HEK293 (cell line): Measurements from ENCODE around the gene RPL4.

Source experiments
- CTCF ChIA-PET: fragments of 350-600 bp; formaldehyde crosslinking; extraction: SDS; loops from one replicate; lab custom pipeline; 2021; ENCODE audit warnings: antibody characterized with exemption; lab: Yijun Ruan, JAX
- POLR2A ChIA-PET: fragments of 300-600 bp; formaldehyde crosslinking; extraction: SDS; loops from one replicate; lab custom pipeline; 2020; ENCODE audit warnings: antibody characterized with exemption, inconsistent platforms; lab: Yijun Ruan, JAX
- H3K27ac ChIP-seq: fragments of 200-500 bp; sonication (Bioruptor generic); 2 replicates; pipeline ENCODE4 v1.5.1; 2014; ENCODE audit warnings: low read depth, low read length, control low read depth, inconsistent platforms; ENCODE audit errors: extremely low read depth
- H3K36me3 ChIP-seq, 2 experiments: fragments of 200-500 bp in 1 of 2; sonication (Bioruptor generic) in 1 of 2; 1 replicate in 1 of 2; 2 replicates in 1 of 2; pipeline ENCODE4 v1.5.1; 2014 to 2017; ENCODE audit warnings: inconsistent platforms in 2 of 2, low read length in 2 of 2; ENCODE audit not compliant: control insufficient read depth in 2 of 2, insufficient read depth in 1 of 2
- H3K4me1 ChIP-seq: fragments of 200-500 bp; sonication (Bioruptor generic); 2 replicates; pipeline ENCODE4 v1.5.1; 2014; ENCODE audit warnings: mild to moderate bottlenecking, low read length, inconsistent platforms; ENCODE audit not compliant: control insufficient read depth, insufficient read depth
- H3K4me3 ChIP-seq: 2 replicates; pipeline ENCODE4 v1.5.1; 2011; ENCODE audit warnings: low read depth, mild to moderate bottlenecking, control low read depth, low read length, moderate library complexity
- H3K9me3 ChIP-seq: fragments of 200-500 bp; sonication (Bioruptor generic); 2 replicates; pipeline ENCODE4 v1.5.1; 2014; ENCODE audit warnings: low read depth, low read length, inconsistent platforms; ENCODE audit not compliant: control insufficient read depth, insufficient read depth
- BCL6B ChIP-seq: fragments of 450-650 bp; formaldehyde crosslinking; IDR thresholded peaks from 2 replicates; pipeline ENCODE4 v1.5.1; 2017; ENCODE audit warnings: missing biosample characterization, missing genetic modification characterization
- ZBTB17 ChIP-seq: fragments of 450-650 bp; formaldehyde crosslinking; IDR thresholded peaks from 2 replicates; pipeline ENCODE4 v1.5.1; 2016; ENCODE audit warnings: missing biosample characterization, missing genetic modification characterization
- ZBTB20 ChIP-seq: fragments of 450-650 bp; formaldehyde crosslinking; IDR thresholded peaks from 2 replicates; pipeline ENCODE4 v1.5.1; 2016; ENCODE audit warnings: missing biosample characterization, missing genetic modification characterization
- ZNF112 ChIP-seq: fragments of 450-650 bp; formaldehyde crosslinking; IDR thresholded peaks from 2 replicates; pipeline ENCODE4 v1.5.0; 2017; ENCODE audit warnings: missing biosample characterization, missing genetic modification characterization
- ZNF221 ChIP-seq: fragments of 450-650 bp; formaldehyde crosslinking; IDR thresholded peaks from 2 replicates; pipeline ENCODE4 v1.5.1; 2017; ENCODE audit warnings: missing biosample characterization, missing genetic modification characterization, borderline replicate concordance
- ZNF280D ChIP-seq: fragments of 450-650 bp; formaldehyde crosslinking; IDR thresholded peaks from 2 replicates; pipeline ENCODE4 v1.5.1; 2016; ENCODE audit warnings: missing biosample characterization, missing genetic modification characterization
- ZNF292 ChIP-seq: fragments of 450-650 bp; formaldehyde crosslinking; IDR thresholded peaks from 2 replicates; pipeline ENCODE4 v1.5.1; 2016; ENCODE audit warnings: low read depth, missing biosample characterization, missing genetic modification characterization, borderline replicate concordance
- ZNF302 ChIP-seq: fragments of 450-650 bp; formaldehyde crosslinking; IDR thresholded peaks from 2 replicates; pipeline ENCODE4 v1.5.1; 2016; ENCODE audit warnings: missing biosample characterization, missing genetic modification characterization, low read depth
- ZNF513 ChIP-seq: fragments of 450-650 bp; IDR thresholded peaks from 2 replicates; pipeline ENCODE4 v1.5.1; 2018; ENCODE audit warnings: missing biosample characterization, missing genetic modification characterization
- ZNF768 ChIP-seq: fragments of 450-650 bp; formaldehyde crosslinking; IDR thresholded peaks from 2 replicates; pipeline ENCODE4 v1.5.1; 2018; ENCODE audit warnings: missing biosample characterization, mild to moderate bottlenecking, missing genetic modification characterization
- ZSCAN30 ChIP-seq: fragments of 450-650 bp; IDR thresholded peaks from 2 replicates; pipeline ENCODE4 v1.5.1; 2018; ENCODE audit warnings: missing biosample characterization, mild to moderate bottlenecking, missing genetic modification characterization, moderate library complexity

RPL4 gene

DNA sequence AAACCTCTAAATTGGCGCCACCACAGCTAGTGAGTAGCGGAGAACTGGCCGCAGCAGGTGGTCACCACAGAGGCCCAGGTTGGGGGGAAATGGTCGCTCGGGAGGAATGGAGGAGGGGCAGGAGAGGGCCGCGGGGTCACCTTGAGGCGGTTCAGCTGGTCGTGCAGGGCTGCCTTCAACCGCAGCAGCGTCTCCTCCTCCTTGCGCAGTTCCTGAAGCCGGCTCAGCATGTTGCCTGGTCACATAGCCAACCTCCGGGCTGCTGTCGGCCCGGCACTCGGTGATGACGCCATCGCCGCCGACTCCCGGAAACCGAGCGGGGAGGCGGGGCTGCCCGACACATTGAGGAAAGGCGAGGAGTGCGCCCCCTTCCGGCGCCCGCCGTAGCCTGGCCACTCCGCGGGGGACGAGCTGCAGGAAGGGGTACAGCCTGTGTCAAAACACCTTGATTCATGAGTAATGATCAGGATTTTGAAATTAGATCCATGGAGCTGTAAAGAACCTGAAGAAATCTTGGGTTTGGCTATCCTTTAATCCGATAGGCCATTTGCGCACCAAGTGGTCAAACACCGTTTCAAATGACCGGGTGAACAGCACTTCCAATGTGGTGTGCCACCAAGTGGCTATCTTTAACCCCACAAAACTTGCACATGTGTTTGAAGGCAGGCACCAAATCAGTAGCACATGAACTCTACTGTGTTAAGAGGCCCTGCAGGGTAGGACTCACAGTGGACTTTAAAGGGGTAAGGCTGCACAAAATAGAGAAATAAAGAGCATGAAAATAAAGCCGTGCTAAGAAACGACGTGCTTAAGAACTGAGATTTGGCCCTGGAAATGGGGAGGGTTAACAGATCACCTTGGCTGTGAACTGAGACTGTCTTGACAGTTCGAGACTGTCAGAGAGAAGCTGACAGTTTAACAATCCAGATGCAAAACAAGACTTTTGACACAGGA is 6.9 kb downstream of the RPL4 start, which contains the start of gene SNAPC5 (continued):
- TF ChIP-seq BCL6B (tag by site-specific recombination) (no peak), ZNF280D (no peak; the same call in 1 of the 2 replicates), ZNF221 (tag by site-specific recombination) (no peak), ZNF302 (tag by site-specific recombination) (no peak)

GRCh38 chr15:66496951-66497501 is 7.6 kb downstream of the RPL4 start:
- 0 out of 2 replicates have a peak, but pooled peaks have one; percentile 9 for TF ChIP-seq ZNF768
- TF ChIP-seq ZBTB20 (tag by site-specific recombination), result no peak
- no peak for TF ChIP-seq ZSCAN30 (tag by site-specific recombination)
- TF ChIP-seq ZNF112 (tag by site-specific recombination), result no peak
- TF ChIP-seq, all 188 proteins: peak for 1
- peaks cover 2% of the 10 kb centered on the region; the same call in 1 of the 2 replicates for H3K4me1 ChIP-seq
- CTCF ChIA-PET, result interaction anchor here (0.6 to 3.2 kb wide), 24 partner anchors 8 to 684 kb away, joined by 3 to 58 read pairs (median 8); partner anchors contain the start of genes MAP2K1 and ZWILCH
- peak overlapping the region; percentile 75 for H3K4me3 ChIP-seq
- POLR2A ChIA-PET, result interaction anchor here (0.6 to 3.5 kb wide), 6 partner anchors 8 to 119 kb away, joined by 3 to 26 read pairs (median 7); partner anchors contain the start of gene MAP2K1
- H3K27ac ChIP-seq, result peak overlapping the region; percentile 65
- H3K36me3 ChIP-seq, result peaks cover 79 to 95% of the 10 kb centered on the region in 2 experiments
- H3K9me3 ChIP-seq, result no peaks in the 10 kb centered on the region

DNA sequence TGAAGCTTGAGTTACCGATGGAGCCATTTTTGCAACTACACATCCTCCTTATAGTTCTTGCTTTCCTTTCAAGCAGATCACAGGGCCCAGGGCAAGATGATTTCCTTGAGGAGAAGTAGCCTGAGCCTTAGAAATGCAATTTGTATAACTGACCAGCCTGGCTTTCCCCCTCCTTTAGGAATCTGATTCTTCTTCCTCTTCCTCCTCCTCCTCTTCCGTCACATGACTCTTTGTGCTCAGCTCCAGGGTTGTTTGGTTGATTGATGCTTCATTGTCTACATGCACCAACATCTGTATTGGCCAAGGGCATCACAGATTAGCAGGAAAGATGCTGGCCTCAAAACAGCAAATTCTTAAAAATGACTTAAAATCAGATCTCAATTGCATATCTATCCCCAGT is 10.4 kb downstream of the RPL4 start:
- Histone ChIP-seq H3K9me3 (no peaks in the 10 kb centered on the region), H3K27ac (no peak overlapping the region), H3K4me3 (no peak overlapping the region), H3K36me3 (peaks cover 72 to 93% of the 10 kb centered on the region in 2 experiments), H3K4me1 (peaks cover 2% of the 10 kb centered on the region; the same call in 1 of the 2 replicates)
- TF ChIP-seq ZNF292 (tag by site-specific recombination) (no peak), ZNF513 (peak; percentile 71; the same call in 1 of the 2 replicates), ZBTB17 (tag by site-specific recombination) (0 out of 2 replicates have a peak, but pooled peaks have one; percentile 15)
- CTCF ChIA-PET, result interaction anchor here (0.8 kb wide), 1 partner anchor 1175 kb away, joined by 3 read pairs; no protein-coding TSS in a partner anchor
- POLR2A ChIA-PET, result interaction anchor here (1.1 kb wide), 1 partner anchor 9 kb away, joined by 4 read pairs; no protein-coding TSS in a partner anchor
